Measurements from ENCODE around the gene AP5S1.
"Not testable (repeated sequence)": the region's sequence is repeated elsewhere in the genome, so short reads cannot be mapped to it uniquely, and the experiment has no call there.

Gene AP5S1, protein sequence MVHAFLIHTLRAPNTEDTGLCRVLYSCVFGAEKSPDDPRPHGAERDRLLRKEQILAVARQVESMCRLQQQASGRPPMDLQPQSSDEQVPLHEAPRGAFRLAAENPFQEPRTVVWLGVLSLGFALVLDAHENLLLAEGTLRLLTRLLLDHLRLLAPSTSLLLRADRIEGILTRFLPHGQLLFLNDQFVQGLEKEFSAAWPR

DNA sequence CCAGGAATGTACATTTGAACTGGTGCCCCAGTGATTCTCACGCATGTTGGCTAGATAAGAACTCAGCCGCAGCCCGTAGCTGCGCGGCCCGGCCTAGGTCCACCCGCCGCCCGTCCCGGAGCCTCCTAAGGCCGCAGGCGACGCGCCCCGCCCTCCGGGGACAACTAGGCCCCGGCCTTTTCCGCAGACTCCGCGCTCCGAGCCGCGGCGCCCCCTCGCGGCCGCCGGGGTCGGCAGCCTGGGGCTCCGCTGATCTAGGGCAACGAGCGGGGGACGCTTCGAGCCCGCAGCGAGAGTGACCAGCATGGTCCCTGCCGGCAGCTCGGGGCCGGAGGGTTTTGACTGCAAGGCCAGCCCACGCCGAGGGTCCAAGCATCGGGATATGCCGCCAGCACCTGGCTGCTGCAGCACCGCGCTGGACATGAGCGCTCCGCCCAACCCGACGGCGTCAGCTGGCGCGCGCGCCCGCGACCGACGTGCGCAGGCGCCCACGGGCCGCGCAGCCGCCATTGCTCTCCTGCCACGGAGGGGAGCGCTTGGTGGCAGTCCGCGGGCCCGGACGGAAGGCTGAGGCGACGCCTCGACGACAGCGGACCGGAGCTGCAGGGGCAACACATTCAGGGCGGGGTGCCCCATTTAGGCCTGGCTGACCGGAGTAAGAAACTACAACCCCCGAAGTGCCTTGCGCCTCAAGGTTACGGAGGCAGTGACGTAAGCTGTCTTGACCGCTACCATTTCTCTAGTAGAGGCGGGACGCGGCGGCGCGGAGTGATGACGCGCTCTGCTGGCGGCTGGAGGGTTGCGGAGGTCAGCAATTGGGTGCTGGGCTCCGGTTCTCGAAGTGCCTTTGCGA, at the start of gene AP5S1:
Gene AP5S1 (plus strand): TSS at position 500 of the 853 bp plus-strand sequence. CDS start 1,571 bp downstream, outside the sequence.
- peak; percentile 95 for DNase-seq (ENCODE audit: low spot score)

DNA sequence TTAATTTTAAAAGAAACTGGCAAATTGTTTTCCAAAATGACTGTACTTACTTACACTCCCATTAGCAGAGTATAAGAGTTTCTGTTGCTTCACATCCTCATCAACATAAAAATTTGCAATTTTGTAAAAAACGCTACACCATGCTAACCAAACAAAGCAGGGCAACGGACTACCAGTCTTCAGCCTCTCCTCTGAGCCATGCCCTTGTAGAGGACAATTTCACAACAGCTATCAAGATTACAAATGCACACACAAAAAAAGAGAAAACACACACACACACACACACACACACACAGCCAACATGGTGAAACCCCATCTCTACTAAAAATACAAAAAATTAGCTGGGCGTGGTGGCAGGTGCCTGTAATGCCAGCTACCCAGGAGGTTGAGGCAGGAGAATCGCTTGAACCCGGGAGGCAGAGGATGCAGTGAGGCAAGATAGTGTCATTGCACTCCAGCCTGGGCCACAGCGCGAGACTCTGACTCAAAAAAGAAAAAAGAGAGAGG, 48.7 kb upstream of the AP5S1 start:
- DNase-seq (ENCODE audit: low spot score): no peak

DNA sequence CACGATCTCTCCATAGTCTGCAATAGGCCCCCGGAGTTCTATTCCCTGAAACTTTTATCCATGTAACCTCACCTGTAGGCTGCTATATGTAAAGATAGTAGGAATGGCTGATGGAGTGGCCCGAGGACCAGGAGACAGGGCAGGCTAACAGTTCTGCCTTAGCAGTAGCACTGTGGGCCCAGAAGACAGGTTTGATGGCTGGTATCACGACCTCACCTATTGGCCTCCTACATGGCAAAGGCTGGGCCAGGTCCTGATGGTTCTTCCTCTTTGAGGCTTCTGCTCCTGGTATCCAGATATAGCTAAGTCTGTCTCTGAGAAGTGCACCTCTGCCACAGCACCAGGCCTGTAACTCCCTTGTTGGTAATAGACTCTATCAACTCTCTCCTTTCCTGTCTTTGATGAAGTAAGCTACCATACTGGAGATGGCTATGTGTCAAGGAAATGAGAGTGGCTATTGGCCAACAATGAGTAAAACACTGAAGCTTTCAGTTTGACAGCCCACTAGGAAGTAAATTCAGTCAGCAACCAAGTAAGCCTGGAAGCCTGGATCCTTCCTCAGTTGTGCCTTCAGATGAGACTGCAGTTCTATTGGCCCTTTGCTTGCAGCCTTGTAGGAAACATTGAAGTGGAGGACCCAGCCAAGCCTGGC, 44.8 kb upstream of the AP5S1 start:
- no peak for DNase-seq (ENCODE audit: low spot score)

DNA sequence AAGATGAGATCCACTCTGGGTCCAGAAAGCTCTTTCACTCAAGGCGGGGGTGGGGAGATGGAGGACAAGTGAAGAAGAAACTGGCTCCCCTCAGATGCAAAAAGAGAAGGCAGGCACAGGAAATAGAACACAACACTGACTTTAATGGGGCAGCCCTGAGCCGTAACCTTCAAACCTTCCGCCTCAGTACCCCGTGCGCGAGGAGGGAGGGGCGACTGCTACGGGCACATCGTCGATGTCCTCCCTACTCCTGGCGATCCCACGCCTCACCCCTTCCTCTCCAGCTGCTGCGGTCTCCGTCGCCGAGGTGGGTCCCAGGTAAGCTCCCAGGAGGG, 43.0 kb upstream of the AP5S1 start:
- no peak for DNase-seq (ENCODE audit: low spot score)

DNA sequence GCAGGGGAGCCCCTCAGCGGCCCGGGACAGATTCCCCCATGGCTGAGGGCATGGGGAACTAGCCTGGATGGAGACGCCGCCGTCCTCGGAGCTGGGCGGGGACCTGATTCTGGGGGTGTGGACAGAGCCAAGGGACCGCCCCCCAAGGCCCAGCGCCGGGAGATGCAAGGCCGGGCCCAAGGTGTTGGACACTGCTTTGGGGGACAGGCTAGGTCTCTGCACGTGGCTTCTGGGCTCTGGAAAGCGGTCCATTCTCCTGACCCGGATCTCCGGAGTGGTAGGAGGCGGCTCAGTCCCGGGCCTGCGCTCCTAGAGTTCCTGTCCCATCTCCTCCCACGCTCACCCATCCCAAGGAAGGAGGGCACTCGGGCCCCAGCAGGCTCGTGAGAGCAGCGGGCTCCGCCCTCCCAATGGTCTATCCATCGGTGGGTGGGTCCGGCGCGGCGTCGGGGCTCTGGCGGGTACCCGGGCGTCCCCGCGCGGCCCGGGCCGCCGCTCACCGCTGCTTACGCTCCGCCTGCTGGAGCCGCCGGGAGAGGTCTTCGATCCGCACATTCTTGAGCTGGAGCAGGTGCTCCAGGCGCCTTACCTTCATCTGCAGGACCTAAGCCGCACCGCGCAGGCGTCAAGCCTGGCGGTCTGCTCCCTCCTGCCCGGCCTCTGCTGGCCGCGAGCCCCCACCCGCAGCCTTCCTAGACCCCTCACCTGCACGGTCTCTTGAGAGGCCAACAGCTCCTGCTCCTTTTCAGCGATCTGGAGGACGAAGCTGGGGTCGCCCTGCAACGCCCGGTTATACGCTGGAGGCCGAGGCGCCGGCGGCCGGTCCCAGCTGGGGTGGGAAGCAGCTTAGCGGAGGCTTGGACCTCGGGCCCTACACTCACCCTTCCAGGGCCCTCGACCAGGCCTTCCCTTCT, 42.4 kb upstream of the AP5S1 start:
- peak; percentile 79 for DNase-seq (ENCODE audit: low spot score)

DNA sequence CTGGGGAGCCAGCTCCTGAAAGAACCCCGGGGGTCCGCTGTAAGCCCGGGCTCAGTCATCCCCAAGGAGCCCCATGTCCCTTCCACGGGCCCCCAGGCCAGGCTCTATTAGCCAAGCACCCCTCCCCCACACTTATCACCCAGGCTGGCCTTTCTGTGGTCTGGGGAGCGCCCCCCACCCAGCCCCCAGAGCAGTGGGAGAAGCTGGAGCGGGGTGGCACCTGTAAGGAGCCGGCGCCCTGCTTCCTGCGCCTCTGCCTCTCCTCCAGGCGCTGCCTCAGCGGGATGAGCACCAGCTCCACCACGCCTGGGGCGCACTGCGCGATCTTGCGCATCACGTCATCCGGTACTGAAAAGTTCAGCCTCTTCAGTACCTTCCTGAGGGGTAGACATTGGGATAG, 41.4 kb upstream of the AP5S1 start:
- no peak for DNase-seq (ENCODE audit: low spot score)

DNA sequence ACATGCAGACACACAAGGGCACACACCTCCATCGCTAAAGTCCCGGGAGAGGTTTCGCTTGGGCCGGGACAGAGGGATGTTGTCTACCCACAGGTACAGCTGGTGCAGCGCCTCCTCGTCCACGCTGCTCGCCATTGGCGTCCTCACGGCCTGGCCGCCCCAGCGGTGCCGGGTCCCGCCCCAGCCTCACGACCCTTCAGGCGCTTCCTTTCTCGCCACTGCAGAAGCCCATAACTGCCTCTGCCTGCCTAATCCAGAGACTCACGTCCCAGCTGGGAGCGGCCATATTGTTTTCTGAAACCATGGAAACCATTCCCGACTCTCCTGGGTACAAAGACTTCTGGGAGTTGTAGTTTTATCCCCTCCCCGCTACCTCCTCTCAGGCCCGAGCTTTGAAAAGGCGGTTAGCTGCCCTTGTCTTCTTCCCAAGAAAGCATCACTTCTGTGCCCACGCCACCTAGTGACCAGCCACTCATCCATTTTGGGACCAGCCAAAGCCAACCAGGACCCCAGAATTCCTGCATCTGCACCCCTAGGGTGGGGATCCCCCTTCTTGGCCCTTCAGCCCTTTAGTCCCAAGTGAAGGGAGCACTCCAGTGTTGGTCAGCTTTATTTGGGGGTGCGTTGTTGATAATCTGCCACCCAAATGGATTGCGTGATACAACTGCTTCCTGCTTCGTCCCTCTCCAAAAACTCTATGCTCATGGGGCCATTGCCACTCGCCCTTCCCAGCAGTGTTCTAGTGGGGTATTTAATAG, 39.0 kb upstream of the AP5S1 start, which contains the start of gene SPEF1:
Gene SPEF1 (minus strand): TSS at position 296 of the 758 bp plus-strand sequence. CDS start 161 bp downstream, at position 135.
- peak; percentile 100 for DNase-seq (ENCODE audit: low spot score)

DNA sequence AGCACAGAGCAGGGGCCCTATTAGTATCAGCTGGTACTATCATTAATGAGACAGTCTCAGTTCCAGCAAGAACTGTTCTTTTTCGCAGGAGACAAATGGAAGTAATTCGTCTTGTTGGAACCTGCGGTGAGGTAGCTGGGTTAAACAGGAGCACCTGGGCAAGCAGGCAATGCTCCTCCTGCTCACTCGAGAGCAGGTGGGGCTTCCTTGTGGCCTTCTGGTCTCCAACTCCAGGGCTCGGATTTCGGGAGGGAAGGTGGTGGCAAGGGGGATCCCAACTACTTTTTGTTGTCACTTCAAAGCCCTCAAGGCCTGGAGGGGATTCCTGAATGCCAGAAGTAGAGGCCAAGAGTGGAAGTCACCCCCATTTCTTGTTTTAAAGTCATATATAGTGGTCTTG, 37.8 kb upstream of the AP5S1 start:
- DNase-seq (ENCODE audit: low spot score): no peak

DNA sequence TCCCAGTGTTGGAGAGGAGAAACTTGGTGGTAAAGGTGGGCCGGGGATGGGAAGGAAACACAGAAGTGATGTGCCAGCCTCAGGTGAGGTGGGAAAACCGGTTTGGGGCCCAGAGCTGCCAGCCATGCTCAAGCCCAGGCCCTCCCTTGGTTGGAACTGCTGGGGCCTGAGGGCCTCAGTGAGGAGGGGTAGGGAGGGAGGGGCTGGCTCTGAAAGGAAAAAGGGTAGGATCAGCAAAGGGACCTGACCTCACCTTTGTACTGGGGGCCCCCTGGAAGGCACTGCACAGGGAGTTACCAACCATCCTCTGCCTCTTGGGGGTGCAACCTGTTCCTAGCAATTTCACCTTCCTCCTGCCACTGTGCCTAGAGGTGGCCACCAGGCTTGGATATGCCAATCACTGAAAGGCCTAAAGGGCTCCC, 37.3 kb upstream of the AP5S1 start:
- no peak for DNase-seq (ENCODE audit: low spot score)

DNA sequence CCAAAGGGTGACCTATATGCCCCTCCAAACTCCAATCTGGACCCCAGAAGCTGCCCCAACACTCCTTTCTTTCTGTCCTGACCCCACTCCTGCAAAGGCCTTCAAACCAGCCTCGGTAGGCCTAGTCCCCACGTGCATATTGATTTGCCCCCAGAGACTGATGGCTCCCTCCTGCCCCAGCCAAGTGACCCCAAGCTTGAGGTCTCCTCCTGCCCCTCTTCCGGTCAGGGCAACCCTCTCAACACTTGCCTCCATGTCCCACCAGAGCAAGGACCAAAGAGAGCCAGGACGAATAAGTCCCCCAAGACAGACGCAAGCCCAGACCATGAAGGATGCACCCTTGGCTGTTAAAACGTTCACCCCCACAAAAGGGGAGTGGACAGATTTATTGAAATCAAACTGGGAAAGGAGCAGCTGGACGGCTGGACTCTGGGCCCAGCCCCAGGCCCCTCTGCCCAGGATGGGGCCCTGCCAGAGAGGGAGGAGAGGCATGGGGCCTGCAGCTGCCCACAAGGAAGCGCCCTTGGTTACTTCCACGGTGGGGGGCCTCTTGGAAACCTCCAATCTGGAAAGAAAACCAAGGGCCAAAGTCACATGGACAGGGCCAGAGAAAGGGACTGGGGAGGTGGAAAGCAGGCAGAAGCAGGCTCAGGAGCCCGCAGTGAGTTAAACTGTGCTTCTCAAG, 36.7 kb upstream of the AP5S1 start:
- no peak for DNase-seq (ENCODE audit: low spot score)

DNA sequence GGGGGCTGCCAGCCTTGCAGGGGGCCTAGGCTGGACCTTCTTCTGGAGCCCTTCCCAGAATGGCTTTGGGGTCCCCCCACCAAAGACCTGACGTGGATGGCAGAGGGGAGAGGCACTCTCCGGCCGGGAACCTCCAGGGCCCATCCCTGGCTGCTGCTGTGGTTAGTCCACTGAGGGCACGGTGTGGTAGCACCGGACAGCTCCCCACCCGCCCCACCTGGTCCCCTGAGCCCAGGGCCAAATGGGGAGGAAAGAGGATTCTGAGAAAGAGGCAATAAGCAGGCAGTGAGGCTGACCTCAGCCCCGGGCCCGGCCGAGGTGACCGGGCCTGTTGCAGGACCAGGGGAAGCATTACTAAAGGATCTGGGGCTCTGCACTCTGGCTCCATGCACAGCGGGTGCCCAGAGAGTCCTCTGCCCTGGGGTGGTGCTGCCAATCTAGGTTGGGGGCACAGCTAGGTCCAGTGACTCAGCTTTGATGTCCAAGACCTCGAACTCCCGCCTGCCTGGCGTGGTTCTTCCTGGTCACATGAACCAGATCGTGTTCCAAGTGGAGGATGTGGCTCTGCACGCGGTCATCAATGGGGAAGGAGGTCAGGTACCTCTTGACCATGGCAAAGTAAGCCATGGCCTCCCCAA, 36.0 kb upstream of the AP5S1 start:
- no peak for DNase-seq (ENCODE audit: low spot score)

DNA sequence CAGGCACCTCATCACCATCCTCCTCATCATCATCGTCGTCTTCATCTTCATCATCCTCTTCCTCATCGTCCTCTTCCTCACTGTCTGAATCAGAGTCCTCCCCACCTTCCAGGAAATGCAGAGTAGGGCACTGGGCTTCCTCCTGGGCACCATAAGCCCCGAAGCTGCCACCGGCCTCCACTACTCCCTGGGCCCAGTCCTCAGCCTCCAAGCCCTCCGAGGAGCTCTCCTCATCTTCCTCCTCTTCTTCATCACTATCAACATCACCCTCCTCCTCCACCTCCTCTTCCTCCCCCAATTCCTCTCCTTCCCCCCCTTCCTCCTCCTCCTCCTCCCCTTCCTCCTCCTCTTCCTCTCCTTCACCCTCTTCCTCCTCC, 35.5 kb upstream of the AP5S1 start:
- DNase-seq (ENCODE audit: low spot score): no peak

DNA sequence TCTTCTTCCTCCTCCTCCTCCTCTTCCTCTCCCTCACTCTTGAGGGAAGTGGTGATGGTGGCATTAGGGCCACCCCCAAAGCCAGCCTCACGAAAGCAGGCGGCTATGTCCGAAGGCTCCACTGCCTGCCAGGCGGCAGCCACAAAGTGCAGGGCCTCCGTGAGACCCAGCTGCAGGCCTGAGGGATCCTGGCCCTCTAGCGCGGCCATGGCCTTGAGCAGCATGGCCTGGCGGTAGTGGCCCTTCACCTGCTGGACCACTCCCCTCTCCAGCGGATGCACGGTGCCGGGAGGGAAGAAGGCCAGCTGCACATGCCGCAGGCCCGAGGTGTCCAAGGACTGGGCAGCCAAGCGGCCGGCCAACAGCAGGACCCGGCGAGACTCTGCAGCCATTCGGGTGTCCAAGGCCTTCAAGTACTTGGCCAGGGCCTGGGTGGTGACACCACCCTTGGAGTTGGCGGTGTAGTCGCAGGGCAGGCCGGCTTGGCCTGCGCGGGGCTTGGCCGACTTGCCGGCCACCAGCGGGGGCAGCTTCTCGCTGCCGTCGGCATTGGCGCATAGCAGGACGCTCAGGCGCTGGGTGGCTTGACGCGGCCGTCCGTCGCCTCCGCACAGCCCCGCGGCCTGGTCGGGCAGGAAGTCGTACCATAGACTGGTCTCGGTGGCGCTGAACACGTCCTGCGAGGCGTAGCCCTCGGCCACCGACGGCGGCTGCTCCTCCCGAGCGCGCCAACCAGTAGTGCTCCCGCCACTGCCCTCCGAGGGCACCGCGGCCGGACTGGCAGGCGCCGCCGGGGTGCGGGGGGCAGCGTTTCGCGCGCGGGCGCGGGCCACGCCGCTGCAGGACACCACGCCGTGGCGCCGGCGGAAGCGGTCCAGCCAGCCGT, 34.9 kb upstream of the AP5S1 start:
- DNase-seq (ENCODE audit: low spot score): no peak

DNA sequence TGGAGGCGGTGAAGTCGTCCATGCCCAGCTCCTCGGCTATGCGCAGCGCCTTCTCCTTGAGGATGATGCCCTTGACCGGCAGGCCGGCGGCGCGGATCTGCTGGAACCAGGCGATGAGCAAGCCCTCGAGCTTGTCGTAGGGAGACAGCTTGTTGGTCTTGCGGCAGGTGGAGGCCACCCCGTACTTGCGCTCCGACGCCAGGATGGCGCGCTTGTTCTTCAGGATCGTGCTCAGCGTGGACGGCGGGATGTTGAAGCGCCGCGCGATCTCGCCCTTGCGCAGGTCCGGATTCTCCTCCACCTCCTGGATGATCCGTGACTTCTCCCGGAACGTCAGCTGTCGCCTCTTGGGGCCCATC, 34.2 kb upstream of the AP5S1 start:
- peak; percentile 93 for DNase-seq (ENCODE audit: low spot score)

DNA sequence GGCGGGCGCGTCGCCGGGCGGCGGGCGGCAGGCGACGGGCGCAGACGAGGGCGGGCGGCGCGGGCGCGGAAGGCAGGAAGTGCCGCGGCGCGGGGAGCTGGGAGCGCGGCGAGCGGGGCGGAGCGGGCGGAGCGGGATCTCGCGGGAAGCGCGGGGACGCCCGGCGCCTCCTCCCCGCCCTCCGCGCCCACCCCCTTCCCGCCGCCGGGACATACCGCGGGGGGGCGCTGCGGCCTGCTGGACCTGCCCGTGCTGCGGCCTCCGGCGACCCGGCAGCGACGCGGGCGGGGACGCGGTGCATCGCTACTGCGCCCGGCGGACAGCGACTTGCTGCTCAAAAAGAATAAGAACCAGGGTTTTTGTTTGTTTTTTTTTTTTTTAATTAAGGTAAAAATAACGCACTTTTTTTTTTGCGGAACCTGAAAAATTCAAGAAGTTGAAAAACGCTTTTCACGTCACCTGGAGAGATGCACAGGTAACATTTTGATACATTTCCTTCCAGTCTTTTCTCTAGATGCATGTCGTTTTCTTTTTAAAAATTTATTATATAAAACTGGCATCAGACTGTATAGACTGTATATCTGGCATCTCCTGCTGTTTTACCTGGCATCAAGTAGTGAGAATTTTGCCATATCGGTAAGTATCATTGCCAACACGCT, 33.6 kb upstream of the AP5S1 start, which contains the start of gene CENPB:
Gene CENPB (minus strand): TSS at position 76 of the 659 bp plus-strand sequence. CDS start 257 bp downstream, outside the sequence.
- peak; percentile 99 for DNase-seq (ENCODE audit: low spot score)

DNA sequence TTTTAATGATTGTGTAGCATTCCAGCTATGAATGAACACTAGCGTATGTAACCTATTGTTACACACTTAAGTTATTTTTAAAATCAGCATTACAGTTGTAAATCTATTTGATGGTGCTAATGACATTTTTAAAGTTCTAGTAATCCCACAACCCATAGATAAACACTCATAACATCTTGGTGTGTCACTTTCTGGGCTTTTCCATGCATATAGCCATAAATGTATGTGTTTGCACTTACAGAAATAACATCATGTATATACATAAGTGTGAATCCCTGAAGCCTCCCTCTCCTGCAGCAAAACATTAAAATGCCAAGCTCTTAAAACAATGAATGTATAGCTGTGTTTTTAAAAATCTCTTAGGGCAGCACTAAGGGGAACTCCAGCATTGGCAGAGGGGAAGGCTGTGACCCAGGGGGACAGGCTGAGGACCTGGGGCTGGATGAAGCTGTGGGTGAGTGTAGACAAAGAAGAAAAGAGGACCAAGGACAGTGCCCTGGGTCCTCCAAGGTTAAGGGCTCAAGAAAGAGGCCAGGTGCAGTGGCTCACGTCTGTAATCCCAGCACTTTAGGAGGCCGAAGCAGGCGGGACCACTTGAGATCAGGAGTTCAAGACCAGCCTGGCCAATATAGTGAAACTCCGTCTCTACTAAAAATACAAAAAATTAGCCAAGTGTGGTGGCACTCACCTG, 32.9 kb upstream of the AP5S1 start:
- DNase-seq (ENCODE audit: low spot score): no peak

DNA sequence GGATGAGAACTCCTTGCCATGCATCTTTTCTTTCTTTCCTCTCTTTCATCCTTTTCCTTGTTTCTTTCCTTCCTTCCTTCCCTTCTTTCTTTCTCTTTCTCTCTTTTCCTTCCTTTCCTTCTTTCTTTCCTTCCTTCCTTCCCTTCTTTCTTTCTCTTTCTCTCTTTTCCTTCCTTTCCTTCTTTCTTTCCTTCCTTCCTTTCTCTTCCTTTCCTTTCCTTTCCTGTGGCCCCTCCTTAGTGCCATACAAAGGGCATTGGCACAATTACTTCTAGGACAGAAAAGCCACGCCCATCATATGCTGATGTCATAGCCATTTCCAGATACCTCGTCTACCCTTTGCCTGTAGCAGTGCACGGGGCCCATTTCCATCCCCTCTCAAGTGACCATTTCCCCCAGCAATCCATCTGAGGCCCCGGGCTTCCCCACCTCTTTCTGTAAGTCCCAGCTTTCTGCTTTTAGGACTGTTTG, 31.6 kb upstream of the AP5S1 start:
- no peak for DNase-seq (ENCODE audit: low spot score)

DNA sequence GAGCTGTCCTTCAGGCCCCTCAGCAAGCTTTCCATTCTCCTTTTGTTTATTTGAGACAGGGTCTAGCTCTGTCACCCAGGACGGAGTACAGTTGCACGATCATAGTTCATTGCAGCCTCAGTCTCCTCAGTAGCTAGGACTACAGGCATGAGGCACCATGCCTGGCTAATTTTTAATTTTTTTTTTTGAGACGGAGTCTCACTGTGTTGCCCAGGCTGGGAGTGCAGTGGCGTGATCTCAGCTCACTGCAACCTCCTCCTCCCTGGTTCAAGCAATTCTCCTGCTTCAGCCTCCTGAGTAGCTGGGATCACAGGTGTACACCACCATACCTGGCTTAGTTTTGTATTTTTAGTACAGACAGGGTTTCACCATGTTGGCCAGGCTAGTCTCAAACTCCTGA, 31.1 kb upstream of the AP5S1 start:
- not testable (repeated sequence) for DNase-seq (ENCODE audit: low spot score)
